GM19328 (cell line): ENCODE results near the gene FBXW2.
"Not testable (repeated sequence)": the region's sequence is repeated elsewhere in the genome, so short reads cannot be mapped to it uniquely, and the experiment has no call there.

ENCODE experiments used
- ATAC-seq: cut with Tn5 transposase; IDR thresholded peaks from one replicate; pipeline ENCODE4 v1.9.1; 2021; ENCODE audit warnings: mild to moderate bottlenecking, moderate library complexity; ENCODE audit not compliant: unreplicated experiment

FBXW2 gene

GRCh38 chr9:120792898-120793765 is at the start of gene FBXW2:
FBXW2 (minus strand) TSS chr9:120793416; CDS start chr9:120788258, 5,158 bp downstream.
- peak; percentile 88 for ATAC-seq

- ATAC-seq: no peak
Observed at GRCh38 chr9:120841930-120842684, 48.9 kb upstream of the FBXW2 start.

- no peak for ATAC-seq
Observed at GRCh38 chr9:120839146-120839545, 45.9 kb upstream of the FBXW2 start.

- no peak for ATAC-seq
Observed at GRCh38 chr9:120837921-120838320, 44.7 kb upstream of the FBXW2 start.

GRCh38 chr9:120833325-120833724 is 40.1 kb upstream of the FBXW2 start:
- no peak for ATAC-seq

- ATAC-seq: no peak
Observed at GRCh38 chr9:120832807-120833206, 39.6 kb upstream of the FBXW2 start.

- ATAC-seq: no peak
Observed at GRCh38 chr9:120830865-120831264, 37.6 kb upstream of the FBXW2 start.

- ATAC-seq: no peak
Observed at GRCh38 chr9:120830151-120830550, 36.9 kb upstream of the FBXW2 start.

GRCh38 chr9:120829650-120830049 is 36.4 kb upstream of the FBXW2 start:
- no peak for ATAC-seq

GRCh38 chr9:120820095-120820494 is 26.9 kb upstream of the FBXW2 start:
- no peak for ATAC-seq

GRCh38 chr9:120818595-120818994 is 25.4 kb upstream of the FBXW2 start:
- no peak for ATAC-seq

GRCh38 chr9:120815075-120815474 is 21.9 kb upstream of the FBXW2 start:
- no peak for ATAC-seq

- ATAC-seq: no peak
Observed at GRCh38 chr9:120808931-120809330, 15.7 kb upstream of the FBXW2 start.

GRCh38 chr9:120807607-120808379 is 14.6 kb upstream of the FBXW2 start:
- ATAC-seq: no peak

GRCh38 chr9:120804784-120805363 is 11.7 kb upstream of the FBXW2 start:
- ATAC-seq: not testable (repeated sequence)

GRCh38 chr9:120801441-120801840 is 8.2 kb upstream of the FBXW2 start:
- ATAC-seq: no peak

GRCh38 chr9:120791161-120791560 is 2.1 kb downstream of the FBXW2 start:
- ATAC-seq: no peak

GRCh38 chr9:120787933-120788332 is 5.3 kb downstream of the FBXW2 start:
- no peak for ATAC-seq

- ATAC-seq: no peak
Observed at GRCh38 chr9:120783602-120784047, 9.6 kb downstream of the FBXW2 start.

- ATAC-seq: no peak
Observed at GRCh38 chr9:120781236-120781635, 12.0 kb downstream of the FBXW2 start.

- no peak for ATAC-seq
Observed at GRCh38 chr9:120780367-120780766, 12.8 kb downstream of the FBXW2 start.
